Left ventricle myocardium inferior (tissue), 1 donor: ENCODE results near the gene MMP24. TPM values are rescaled to one million over a fixed set of nuclear protein-coding genes. Genes with fewer than 3 reads are reported as not detected.

ENCODE experiments used
- DNase-seq: peaks from one replicate; pipeline ENCODE4 v3.0.0-alpha.2; 2020
- H3K27ac ChIP-seq: fragments of 200-600 bp; replicated peaks from 2 replicates; pipeline ENCODE4 v1.8.0; 2021
- H3K27me3 ChIP-seq: fragments of 200-600 bp; 2 replicates; pipeline ENCODE4 v1.8.0; 2021; ENCODE audit warnings: low read depth
- H3K36me3 ChIP-seq: fragments of 200-600 bp; 2 replicates; pipeline ENCODE4 v1.8.0; 2021
- H3K4me1 ChIP-seq: fragments of 200-600 bp; 2 replicates; pipeline ENCODE4 v1.8.0; 2021
- H3K4me3 ChIP-seq: fragments of 200-600 bp; 2 replicates; pipeline ENCODE4 v1.8.0; 2021; ENCODE audit warnings: mild to moderate bottlenecking, moderate library complexity
- H3K9me3 ChIP-seq: fragments of 200-600 bp; replicated peaks from 2 replicates; pipeline ENCODE4 v1.8.0; 2021
- intact Hi-C: fragments of 100-400 bp; cut with micrococcal nuclease; formaldehyde crosslinking; loops from one replicate; pipeline ENCODE4 v1.11.0; 2022
- total RNA-seq: library from RNA; stranded (reverse); fragmentation: NEBNext Ultra II Directional; extraction: Animal tissue kit (Norgen Biotek cat#: 25700); gene quantifications from one replicate; pipeline ENCODE4 v1.2.1, GENCODE V29; 2021
- TF ChIP-seq, protein P1 (sequence below): fragments of 200-600 bp; IDR thresholded peaks from 2 replicates; pipeline ENCODE4 v1.8.0; 2021; ENCODE audit warnings: antibody characterized with exemption, mild to moderate bottlenecking, borderline replicate concordance
- donor health status: DM: no; HTN: yes; CAD: no; lungs with severe emphysema.

MMP24 gene
- total RNA-seq, 1 donor from 2014 or later: 0.25 TPM

DNA sequence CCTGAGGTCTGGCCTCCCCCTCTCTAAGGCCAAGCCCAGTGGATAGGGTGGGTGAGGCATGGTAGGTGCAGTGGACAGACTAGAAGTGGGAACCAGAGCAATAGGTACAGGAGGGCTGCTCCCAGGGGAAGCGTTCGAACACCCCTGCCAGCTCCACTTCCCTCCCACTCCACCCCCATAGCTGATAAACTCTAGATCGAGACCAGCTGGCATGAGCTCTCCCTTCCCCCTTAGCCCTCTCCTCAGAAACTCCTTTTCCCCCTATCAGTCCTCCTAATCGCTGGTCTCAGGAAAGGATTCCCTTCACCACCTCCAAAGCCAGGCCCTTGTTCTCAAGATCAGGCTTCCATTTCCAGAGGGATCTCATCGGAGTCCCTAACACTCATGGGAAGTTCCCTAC lies 71.8 kb downstream of the MMP24 start:
- intact Hi-C loops: no loop called here
- Histone ChIP-seq H3K27ac (no peak overlapping the region), H3K27me3 (peaks cover 32% of the 10 kb centered on the region), H3K4me1 (peaks cover 7% of the 10 kb centered on the region), H3K9me3 (no peaks in the 10 kb centered on the region), H3K36me3 (no peaks in the 10 kb centered on the region), H3K4me3 (no peak overlapping the region)
- DNase-seq: no peak
- TF ChIP-seq, protein P1, sequence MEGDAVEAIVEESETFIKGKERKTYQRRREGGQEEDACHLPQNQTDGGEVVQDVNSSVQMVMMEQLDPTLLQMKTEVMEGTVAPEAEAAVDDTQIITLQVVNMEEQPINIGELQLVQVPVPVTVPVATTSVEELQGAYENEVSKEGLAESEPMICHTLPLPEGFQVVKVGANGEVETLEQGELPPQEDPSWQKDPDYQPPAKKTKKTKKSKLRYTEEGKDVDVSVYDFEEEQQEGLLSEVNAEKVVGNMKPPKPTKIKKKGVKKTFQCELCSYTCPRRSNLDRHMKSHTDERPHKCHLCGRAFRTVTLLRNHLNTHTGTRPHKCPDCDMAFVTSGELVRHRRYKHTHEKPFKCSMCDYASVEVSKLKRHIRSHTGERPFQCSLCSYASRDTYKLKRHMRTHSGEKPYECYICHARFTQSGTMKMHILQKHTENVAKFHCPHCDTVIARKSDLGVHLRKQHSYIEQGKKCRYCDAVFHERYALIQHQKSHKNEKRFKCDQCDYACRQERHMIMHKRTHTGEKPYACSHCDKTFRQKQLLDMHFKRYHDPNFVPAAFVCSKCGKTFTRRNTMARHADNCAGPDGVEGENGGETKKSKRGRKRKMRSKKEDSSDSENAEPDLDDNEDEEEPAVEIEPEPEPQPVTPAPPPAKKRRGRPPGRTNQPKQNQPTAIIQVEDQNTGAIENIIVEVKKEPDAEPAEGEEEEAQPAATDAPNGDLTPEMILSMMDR: no peak

DNA sequence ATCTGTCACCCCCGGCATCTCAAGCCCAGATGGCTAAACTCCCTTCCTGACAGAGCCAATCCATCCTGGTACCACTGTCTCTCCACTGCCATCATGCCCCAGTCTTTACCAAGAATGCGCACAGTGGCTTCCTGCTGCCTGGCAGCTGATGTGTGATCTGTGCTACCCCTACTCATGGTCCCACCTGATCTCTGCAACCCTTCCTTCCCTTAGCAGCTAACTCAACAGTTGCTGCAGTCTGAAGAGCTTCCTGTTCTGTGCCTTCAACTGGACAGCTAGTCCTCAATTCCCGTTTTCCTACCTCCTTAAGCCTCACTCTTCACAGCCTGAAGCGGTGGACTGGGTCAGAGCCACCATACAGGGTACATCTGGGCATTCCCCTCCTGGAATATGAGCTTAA lies 73.3 kb downstream of the MMP24 start:
- Histone ChIP-seq H3K36me3 (no peaks in the 10 kb centered on the region), H3K4me3 (no peak overlapping the region), H3K27ac (no peak overlapping the region), H3K9me3 (no peaks in the 10 kb centered on the region), H3K27me3 (peaks cover 16% of the 10 kb centered on the region), H3K4me1 (peaks cover 10% of the 10 kb centered on the region)
- TF ChIP-seq, protein P1: no peak
- intact Hi-C loops: loop anchor here (10.0 kb wide), 1 partner anchor 145 kb away; no protein-coding TSS in a partner anchor
- no peak for DNase-seq

DNA sequence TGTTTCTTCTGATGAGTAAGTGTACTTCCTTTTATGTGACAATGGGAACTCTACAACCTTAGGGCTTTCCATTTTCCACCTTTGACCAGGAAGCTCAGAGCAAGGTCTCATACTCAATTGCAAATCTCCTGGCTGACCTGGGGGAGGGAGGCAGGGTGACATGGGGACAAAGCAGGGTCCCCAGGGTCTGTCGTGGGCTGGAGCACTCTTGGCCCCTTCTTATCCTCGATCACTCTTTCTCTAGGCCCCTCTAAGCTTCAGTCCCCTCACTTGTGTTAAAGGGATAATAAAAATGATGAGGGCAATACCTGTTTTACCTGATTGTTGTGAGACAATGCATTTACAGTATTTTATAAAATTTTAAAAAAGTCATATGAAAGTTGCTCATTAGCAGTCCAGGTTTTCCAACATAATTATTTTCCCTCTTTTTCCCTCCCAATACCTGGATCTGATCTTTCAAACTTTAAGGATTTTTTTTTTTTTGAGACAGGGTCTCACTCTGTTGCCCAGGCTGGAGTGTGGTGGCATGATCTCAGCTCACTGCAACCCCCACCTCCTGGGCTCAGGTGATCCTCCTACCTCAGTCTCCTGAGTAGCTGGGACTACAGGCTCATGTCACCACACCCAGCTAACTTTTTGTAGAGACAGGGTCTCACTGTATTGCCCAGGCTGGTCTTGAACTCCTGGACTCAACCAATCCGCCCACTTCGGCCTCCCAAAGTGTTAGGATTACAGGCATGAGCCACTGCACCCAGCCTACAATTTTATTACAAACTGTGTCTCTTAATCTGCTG lies 74.2 kb downstream of the MMP24 start:
- TF ChIP-seq, protein P1: no peak
- peaks cover 13% of the 10 kb centered on the region for H3K27me3 ChIP-seq
- no peaks in the 10 kb centered on the region for H3K9me3 ChIP-seq
- intact Hi-C loops: loop anchor here (10.0 kb wide), 1 partner anchor 144 kb away; no protein-coding TSS in a partner anchor
- DNase-seq: no peak
- peaks cover under 1% of the 10 kb centered on the region for H3K36me3 ChIP-seq
- H3K27ac ChIP-seq: no peak overlapping the region
- H3K4me1 ChIP-seq: peaks cover 10% of the 10 kb centered on the region
- H3K4me3 ChIP-seq: no peak overlapping the region

DNA sequence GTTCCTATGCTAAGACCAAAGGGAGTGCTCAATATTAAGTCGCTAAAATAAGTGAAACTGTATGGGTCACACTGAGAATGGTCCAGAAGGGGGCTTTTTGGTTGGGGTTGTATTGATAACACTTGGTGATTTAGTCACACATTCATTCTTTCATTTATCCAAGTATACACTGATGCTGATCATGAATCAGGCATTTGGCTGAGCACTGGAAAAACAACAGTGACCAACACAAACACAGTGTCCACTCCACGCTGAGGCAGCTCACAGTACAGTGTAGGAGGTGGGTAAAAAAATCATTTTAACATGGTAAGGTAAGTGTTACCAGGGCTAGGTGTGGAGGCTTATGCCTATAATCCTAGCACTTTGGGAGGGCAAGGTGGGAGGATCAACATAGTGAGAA lies 74.9 kb downstream of the MMP24 start:
- Histone ChIP-seq H3K36me3 (peaks cover 9% of the 10 kb centered on the region), H3K9me3 (no peaks in the 10 kb centered on the region), H3K4me1 (peaks cover 4% of the 10 kb centered on the region), H3K4me3 (no peak overlapping the region), H3K27ac (no peak overlapping the region), H3K27me3 (peaks cover 8% of the 10 kb centered on the region)
- intact Hi-C loops: loop anchor here (10.0 kb wide), 1 partner anchor 143 kb away; no protein-coding TSS in a partner anchor
- DNase-seq: no peak
- TF ChIP-seq, protein P1: no peak

DNA sequence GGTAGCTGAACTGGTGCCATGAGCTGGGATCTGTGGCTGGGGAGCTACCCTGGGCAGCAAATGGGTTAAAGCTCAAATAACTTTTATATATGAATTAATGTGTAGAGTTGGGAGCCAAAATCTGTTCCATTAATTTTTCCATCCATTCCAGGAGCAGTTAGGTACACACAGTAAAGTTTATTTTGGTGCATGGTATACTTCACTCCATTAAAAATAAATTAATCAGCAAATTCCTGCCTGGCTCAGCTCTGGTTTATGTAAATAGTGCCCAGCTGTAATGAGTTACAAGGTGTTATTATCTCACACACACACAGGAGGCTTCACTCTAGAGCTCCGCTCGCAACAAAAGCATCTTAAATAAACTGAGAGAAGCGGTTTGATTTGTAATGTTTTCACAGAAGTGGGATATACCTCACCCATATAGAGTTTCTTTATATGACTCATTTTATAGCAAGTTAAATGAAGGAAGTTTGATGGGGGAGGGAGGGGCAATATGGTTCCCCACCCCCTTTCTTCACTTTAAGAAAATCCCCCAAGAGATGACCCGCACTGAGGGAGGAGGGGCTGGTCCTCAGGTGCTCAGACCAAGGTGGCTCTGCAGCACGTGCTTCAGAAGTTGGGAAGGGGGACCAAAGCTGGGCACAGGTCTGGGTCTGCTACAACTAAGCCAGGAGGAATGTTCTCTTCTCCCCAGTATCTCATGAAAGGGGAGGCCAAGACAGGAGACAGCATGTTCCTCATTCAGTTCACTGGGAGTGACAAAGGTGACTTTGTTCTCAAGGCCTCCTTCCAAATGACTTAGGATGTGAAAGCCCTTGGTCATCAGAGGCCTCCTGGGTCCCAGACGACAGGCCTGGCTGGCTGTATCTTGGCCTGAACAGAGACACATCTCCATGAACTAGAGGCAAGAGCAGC lies 76.2 kb downstream of the MMP24 start:
- TF ChIP-seq, protein P1: no peak
- H3K27ac ChIP-seq: no peak overlapping the region
- intact Hi-C loops: loop anchor here (10.0 kb wide), 1 partner anchor 142 kb away; no protein-coding TSS in a partner anchor
- DNase-seq: no peak
- H3K4me1 ChIP-seq: peaks cover 17% of the 10 kb centered on the region
- H3K27me3 ChIP-seq: no peaks in the 10 kb centered on the region
- H3K9me3 ChIP-seq: no peaks in the 10 kb centered on the region
- peaks cover 9% of the 10 kb centered on the region for H3K36me3 ChIP-seq
- no peak overlapping the region for H3K4me3 ChIP-seq
